ENCODE measurements around the gene PIK3CG.

DNA sequence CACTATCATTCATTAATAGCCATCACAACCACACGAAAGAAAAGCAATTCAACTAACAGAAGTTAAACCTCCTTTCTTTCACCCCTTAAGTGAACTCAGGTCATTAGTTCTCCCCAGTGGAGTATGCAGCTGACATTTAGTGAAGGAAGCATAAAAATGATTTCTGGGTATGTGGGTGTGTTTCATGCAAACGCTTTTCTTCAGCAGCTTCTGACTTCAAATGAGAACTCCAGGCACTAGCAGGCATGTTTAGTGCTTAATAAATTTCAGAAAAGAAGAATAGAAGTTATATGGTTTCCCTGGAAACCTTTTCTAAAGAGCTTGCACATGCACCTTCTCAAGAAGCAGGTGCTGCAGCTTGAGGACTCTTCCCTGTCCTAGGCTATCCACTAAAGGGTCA lies 62.5 kb downstream of the PIK3CG start:
- TF ChIP-seq, protein P1, sequence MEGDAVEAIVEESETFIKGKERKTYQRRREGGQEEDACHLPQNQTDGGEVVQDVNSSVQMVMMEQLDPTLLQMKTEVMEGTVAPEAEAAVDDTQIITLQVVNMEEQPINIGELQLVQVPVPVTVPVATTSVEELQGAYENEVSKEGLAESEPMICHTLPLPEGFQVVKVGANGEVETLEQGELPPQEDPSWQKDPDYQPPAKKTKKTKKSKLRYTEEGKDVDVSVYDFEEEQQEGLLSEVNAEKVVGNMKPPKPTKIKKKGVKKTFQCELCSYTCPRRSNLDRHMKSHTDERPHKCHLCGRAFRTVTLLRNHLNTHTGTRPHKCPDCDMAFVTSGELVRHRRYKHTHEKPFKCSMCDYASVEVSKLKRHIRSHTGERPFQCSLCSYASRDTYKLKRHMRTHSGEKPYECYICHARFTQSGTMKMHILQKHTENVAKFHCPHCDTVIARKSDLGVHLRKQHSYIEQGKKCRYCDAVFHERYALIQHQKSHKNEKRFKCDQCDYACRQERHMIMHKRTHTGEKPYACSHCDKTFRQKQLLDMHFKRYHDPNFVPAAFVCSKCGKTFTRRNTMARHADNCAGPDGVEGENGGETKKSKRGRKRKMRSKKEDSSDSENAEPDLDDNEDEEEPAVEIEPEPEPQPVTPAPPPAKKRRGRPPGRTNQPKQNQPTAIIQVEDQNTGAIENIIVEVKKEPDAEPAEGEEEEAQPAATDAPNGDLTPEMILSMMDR (IDR thresholded peaks at IDR 0.05), result no peak
- no peak for TF ChIP-seq POLR2AphosphoS5 (IDR thresholded peaks at IDR 0.05)
- no peak for TF ChIP-seq POLR2A (IDR thresholded peaks at IDR 0.05)

Data from stomach (tissue), 4 donors.